HG02970 (cell line): ENCODE measurements around the gene FCAMR.
"Not testable (repeated sequence)": the region's sequence is repeated elsewhere in the genome, so short reads cannot be mapped to it uniquely, and the experiment has no call there.

ENCODE experiments used
- ATAC-seq: cut with Tn5 transposase; IDR thresholded peaks from one replicate; pipeline ENCODE4 v1.9.1; 2021; ENCODE audit warnings: mild to moderate bottlenecking, moderate library complexity, moderate number of reproducible peaks; ENCODE audit not compliant: unreplicated experiment, low FRiP score

The FCAMR gene

DNA sequence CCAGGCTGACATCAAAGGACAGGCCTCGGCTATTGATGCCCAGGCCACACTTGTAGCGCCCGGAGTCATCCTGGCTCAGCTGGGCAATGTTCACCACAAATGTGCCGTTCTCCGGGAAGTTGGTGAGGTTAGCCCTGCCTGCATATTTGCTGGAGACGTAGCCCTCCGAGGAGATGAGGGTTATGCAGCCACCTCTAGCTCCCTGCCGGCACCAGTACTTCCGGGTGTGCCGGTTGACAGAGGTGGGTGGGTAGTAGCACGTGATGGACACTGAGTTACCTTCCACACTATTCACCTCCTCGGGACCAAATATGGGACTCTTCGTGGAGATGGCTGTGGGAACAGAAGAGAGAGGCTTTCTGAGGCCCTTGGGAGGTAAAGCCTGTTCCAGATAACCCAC lies 31.1 kb downstream of the FCAMR start:
- no peak for ATAC-seq

DNA sequence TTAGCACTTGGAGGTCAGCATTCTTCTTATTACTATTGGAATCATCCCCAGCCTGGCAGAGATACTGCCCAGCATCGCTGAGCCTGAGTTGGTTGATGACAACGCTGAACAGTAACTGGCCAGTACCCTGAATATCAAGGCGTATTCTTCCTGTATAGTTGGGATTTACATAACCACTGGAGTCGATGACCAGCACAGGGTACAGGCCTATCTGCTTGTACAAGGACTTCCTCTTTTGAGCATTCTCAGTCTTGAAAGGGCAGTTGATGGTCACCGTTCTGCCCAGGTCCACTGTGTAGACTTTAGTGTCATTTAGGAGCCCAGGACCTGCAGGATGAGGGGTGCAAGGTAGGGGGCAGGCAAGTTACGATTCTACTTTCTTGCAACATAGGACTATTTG lies 32.8 kb downstream of the FCAMR start:
- ATAC-seq, result no peak

DNA sequence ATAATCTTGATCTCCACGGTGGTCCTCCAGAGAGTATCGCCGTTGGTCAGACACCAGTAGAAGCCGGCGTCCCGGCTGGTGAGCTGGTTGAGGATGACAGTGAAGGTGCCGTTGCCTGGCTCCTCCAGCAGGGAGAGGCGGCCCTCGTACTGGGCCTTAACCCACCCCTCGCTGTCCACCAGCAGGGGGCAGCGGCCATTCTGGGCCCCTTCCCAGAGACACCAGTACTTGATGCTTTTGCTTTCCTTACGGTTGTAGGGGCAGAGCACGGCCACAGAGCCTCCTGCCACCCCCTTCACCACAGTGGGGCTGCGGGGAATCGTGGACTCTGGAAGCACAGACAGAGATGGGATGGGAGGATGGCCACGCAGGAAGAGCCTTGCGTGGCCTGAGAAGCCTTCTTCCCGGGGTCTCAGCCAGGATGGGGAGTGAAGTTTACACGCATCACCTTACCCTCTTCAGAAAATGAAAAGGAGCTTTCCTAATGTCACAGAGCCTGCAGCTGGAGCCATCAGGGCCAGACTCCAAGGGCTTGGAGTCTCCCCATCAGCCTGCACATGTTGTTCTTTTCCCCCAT lies 34.7 kb downstream of the FCAMR start:
- no peak for ATAC-seq

DNA sequence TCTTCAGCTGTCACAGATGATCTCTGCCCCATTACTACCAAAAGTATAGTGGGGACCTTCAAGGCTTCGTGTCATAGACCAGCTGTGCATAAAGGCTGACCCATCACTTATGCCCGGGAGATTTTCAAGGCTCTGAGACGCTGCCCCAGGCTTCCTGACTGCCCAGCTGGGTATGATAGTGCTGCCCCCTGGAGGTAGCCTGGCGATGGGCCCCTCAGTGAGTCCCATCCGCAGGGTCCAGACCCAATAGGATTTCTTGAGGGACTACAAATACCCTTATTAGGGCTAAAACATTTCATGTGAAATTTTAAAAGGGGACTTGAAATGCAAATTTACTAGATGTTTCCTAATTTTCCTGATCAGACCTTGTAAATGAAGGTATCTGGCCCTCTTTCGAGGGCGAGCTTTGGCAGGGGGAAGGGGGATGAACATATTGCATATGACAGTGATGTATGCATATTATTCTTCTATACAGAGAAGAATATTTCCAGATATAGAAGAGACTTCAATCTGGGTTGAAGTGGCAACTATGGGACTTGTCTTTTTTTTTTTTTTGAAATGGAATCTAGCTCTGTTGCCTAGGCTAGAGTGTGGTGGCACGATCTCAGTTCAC lies 36.8 kb downstream of the FCAMR start:
- no peak for ATAC-seq

DNA sequence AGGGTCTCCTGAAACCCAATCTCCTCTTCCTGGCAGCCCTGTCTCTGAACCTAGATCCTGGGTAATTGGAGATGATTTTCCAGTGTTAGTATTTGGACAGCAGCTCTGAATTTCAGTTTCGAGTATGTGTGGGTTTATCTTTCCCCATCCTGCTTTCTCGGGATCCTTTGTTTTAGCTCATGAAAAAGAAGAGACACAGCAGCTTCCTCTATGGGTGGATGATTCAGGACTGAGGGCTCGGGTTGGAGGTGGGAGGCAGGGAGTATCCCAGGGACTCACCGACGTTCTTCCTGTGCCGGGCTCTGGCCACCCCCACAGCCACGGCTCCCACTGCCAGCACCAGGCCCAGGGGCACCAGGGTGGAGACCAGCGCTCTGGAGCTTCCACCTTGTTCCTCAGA lies 38.1 kb downstream of the FCAMR start:
- ATAC-seq, result no peak

DNA sequence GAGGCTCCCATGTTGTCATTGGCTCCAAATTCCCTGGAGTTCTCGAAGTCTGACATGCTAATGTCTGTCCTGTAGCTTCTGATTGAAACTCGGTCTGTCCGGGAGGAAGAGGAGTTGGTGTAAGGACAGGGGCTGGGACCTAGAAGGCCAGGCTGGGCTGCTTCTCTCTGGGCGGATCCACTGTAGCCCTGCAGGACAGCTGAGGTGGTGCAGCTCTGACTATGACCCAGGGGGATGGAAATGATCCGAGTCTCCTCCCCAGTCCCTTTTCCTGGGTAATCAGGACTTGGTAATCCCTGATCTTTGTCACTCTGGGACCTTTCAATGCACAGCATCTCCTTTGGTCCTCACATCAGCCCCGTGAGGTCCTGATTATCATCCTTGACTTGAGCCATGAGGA lies 38.6 kb downstream of the FCAMR start:
- no peak for ATAC-seq

DNA sequence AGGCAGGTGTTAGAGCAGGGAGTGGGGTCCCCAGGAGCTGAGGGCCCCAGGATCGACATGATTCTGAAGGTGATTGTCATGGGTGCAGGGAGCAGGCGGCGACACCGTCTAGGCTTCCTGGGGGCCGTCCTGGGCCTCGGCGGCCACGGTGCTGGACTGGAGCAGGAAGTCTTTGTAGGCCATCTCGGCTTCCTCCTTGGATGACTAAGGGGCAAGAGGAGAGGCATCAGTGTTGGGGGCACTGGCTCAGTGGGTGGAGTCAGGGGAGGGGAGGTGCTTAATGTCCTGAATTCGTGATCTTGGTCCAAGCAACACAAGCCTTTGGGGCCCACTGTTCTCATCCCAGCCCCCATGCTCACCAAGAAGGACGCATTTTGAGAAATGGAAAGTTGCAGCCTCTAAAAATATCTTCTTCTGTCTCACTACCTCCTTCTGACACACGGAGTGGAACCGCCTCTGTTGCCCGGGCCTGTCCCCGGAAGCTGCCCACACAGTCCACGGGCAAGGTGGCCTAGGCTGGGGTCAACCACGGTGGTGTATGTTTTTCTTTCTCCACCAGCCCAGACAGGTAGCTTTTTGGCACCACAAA lies 40.0 kb downstream of the FCAMR start:
- ATAC-seq, result peak; percentile 51

DNA sequence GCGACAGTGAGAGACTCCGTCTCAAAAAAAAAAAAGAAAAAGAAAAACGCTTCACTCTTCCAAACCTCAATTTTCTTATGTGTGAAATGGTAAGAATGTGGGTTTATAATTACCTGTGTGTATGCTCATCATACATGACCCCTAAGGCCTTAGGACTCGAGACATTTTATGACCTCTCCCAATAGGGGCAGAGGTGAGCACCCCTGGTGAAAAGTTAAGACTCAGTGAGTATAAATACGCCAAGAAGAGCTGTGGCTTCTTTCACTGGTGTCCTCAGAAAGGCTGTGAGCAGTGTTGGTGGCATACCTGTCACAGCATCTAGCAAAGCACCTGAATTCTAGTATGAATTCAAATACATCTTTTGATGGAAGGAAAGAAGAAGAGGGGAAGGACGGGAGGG lies 40.7 kb downstream of the FCAMR start:
- no peak for ATAC-seq

DNA sequence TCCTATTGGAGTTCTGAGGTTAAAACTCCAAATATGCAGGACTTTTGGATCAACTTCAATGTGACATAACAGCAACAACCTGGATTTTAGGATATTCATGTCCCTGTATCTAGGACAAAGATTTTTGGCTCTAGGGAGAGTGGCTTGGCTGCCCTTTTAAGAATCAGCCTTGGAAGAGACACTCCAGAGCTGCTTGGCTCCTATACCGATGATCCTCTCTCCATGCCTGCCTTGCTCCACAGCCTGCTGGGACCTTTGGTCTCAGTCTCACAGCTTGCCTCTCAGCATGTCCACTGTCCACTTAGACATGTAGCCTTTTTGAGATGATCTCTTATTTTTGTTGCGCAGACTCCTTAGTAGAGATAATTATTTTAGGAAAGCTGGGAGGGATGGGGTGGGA lies 44.0 kb downstream of the FCAMR start:
- no peak for ATAC-seq

DNA sequence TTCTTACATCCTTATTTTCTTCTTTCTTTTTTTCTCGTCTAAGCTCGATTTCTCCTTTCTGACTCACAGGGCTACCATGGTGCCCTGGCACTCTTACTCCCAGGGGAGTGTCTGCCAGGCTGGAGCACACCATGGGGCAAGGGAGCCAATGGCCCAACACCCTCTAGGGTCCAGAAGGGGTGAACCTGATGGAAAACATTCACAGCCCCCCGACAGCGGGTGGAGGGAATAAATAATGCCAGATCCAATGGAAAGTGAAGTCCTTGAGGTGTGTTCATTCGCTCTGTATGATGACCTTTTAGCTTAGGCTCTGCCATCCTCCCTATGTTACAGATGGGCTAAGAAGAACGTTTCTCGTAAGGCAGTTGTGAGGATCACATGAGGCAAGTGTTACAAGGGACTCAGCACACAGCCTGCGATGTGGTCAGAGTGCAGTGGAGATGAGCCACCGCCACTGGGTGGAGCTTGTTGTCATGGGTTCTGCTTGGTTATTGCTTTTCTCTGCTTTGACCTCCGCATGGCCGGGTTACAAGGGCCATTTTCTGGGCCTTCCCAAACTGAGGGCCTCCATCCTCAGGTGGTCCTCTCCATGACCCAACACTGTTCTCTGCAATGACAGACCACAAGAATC lies 45.0 kb downstream of the FCAMR start:
- peak; percentile 46 for ATAC-seq

DNA sequence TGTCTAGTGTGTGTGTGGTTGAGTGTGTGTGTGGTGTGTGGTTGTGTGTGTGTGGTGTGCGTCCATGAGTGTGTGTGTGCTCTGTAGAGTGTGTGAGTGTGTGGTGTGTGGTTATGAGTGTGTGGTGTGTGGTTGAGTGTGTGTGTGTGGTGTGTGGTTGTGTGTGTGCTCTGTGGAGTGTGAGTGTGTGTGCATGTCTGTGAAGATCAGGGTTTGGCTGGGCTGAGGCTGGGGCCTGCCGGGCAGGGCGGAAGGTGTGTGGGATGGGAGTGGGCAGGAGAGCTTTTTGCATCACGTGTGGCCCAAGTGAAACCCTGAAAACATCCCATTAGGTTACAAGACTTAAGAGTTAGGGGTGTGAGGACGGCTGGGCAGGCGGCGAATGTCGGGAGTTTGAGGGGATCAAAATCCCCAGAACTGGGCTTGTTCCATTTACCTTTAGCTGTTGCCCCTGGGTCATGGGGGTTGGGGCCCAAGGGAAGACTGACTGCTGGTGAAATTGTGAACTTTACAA lies 45.6 kb downstream of the FCAMR start:
- ATAC-seq, result peak; percentile 14

DNA sequence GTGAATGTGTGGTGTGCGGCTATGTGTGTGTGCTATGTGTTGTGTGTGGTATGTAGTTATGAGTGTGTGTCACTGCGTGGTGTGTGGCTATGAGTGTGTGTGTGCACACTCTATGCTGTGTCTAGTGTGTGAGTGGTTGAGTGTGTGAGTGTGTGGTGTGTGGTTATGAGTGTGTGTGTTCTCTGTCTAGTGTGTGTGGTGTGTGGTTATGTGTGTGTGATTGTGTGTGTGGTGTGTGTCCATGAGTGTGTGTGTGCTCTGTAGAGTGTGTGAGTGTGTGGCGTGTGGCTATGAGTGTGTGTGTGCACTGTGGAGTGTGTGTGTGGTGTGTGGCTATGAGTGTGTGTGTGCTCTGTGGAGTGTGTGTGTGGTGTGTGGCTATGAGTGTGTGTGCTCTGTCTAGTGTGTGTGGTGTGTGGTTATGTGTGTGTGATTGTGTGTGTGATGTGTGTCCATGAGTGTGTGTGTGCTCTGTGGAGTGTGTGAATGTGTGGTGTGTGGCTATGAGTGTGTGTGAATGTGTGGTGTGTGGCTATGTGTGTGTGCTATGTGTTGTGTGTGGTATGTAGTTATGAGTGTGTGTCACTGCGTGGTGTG lies 46.2 kb downstream of the FCAMR start:
- not testable (repeated sequence) for ATAC-seq

DNA sequence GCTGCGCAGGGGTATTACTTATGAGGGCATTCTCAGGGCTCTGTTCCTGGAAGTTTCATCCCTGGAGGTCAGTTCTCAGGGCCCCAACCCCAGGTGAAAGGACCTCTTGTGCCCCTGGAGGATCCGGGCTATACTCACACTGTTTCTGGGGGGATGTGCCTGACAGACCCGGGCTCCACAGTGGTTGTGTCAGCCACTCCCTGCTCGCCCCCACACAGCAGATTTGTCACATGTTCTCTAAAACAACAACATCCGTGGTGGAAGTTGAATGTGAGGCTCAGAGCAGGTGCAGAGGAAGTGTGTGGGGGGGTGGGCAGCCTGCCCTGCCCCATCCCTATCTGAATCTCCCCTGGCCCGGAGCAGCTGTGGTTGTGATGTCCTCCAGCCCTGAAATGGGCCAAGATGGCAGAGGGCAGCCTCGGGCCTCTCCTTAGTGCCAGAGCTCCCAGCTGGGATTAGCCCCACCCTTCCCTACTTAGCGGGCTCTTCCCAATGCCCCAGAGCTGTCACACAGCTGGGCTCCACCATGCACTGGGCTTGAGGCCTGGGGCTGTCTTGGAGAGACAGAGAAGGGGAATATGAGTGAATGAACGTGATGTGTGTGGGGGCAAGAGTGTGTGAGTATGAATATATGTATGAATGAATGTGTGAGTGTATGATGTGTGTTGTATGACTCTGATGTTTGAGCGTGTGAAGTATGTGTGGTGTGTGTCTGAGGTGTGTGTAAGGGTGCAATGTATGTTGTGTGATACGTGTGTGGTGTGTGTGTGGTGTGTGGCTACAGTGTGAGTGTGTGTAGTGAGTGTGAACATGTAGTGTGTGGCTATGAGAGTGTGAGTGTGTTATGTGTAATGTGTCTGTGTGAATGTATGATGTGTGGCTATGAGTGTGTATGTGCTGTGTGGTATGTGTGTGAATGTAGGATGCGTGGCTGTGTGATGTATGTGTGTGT lies 47.0 kb downstream of the FCAMR start:
- ATAC-seq, result no peak

DNA sequence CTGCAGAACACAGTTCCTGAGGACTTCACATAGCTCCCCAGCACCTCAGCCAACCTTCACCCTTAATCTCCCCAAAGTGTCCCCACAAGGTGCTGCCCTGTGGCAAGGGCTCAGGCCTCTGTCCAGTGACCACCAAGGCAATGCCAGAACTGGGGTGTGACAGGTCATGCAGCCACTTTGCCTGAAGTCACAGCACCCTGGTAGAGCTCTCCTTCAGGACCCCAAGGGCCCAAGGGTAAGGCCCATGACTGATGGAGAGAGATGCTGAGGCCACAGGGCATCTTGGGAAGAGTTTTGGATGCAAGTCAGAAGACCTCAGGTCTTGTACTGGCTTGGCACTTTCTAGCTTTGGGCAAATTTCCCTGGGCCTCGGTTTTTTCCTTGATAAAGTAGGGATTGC lies 47.7 kb downstream of the FCAMR start:
- no peak for ATAC-seq

DNA sequence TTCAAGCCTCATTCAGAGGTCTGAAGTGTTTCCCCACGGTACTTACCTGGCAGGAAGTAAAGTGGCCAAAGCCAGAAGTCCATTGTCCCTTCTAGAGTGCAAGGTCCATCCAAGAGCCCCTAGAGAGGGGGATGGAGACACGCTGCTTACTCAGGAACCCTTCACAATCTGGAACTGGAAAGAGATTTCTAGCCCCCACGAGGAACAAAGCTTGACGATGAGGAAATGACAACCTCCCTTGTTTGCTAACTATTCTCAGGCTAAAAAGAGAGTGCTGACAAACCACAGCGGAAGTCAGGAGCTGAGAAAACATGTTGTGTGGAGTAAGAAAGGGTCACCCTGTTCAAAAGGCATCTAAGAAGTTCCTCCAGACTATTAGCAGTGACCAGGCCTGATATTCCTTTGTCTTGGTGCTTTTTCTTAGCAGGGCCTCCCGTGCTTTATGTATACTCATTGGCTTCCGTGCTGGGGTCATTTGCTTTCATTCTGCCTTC lies 48.4 kb downstream of the FCAMR start, which contains the start of gene FCMR:
TSS of gene FCMR (minus strand) at position 170 of the 494 bp plus-strand sequence. CDS start at position 83, 87 bp downstream.
- no peak for ATAC-seq

DNA sequence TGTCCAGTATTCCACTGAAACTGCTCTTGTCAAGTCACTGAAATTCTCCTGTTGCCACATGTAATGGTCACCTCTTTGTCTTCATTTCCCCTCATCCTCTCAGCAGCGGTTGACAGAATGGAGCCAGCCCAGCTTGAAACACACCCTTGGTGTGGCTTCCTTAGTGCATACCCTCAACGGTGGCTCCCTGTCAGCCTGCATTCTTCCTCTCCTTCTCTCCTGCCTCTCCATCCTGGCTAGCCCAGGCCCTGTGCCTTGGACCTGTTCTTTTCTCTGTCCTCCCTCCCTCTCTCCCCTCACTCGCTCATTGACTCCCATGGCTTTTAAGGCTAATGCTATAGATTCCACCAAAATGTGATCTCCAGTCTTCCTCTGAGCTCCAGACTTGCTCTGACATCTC lies 52.2 kb downstream of the FCAMR start:
- no peak for ATAC-seq

DNA sequence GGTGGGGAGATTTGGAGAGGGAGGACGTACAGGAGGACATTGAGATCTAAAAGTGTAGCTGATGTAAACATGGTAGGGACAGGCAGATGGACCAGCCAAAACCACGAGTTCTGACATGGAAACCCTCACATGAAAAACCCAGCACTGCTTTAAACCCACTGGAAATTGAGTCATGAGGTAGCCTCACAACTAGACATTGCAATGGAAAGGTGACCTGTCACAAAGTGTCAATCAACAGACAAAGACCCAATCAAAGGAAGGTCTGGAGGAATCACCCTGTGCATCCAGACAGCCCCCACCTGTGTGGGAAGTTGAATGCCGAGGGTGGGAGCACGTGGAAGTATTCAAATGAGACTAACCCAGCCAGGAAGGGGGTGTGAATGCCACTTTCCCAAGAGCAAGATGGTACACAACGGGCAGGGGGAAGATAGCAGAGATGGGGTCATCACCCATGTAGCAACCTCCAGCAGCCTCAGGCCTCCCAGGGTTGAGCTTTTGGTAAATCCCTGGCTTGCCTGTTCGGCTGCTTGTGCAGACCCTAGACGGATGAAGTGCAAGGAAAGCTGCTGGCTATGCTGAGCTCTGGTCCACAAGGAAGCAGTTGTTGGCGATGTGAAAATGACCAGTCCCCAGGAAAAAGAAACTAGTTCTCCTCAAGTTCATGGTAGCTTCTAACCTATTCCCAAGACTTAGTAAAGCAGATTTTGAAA lies 54.1 kb downstream of the FCAMR start:
- no peak for ATAC-seq

DNA sequence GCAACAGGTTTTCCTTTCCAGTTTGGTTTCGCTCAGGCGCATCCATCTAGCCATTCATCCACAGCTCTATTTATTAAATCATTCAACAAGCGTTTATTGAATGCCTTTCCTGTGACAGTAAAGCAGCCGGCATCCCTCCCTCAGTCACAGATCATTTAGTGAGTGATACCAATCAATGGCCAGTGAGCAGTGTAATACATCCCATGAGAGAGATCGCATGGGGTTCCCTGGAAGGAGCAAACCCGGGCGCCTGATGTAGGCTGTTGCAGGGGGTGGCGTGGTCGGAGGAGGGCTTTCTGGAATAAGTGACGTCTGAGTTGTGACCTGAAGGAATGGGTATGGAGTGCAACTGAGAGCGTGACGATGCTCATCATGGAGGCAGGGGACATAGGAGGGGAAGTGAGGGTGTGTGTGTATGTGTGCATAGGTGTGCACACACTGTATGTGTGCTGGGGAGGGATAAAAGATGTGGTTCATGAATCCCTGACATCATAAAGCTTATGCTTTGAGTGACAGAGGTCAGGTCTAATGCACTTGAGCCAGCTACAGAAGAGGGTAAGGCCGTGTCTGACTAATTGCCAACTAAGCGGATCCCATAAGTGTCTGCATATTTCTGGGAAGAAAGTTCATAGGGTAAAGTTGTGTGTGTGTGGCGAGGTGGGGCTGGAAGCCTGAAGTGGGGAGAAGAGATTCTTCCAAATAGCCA lies 55.1 kb downstream of the FCAMR start:
- ATAC-seq, result no peak
